NT2/D1 (cell line): Measurements from ENCODE around the gene TRDMT1.

Experiments used
- DNase-seq: peaks from one replicate; pipeline ENCODE4 v3.0.0-alpha.2; 2011; ENCODE audit warnings: low read depth, low spot score
- H3K27me3 ChIP-seq: 2 replicates; pipeline ENCODE4 v1.6.0; 2011; ENCODE audit warnings: mild to moderate bottlenecking; ENCODE audit not compliant: insufficient read length, insufficient read depth
- H3K36me3 ChIP-seq: 2 replicates; pipeline ENCODE4 v1.6.1; 2011; ENCODE audit warnings: mild to moderate bottlenecking, low read length, mixed read lengths; ENCODE audit not compliant: insufficient read depth, insufficient read length
- H3K4me1 ChIP-seq: 2 replicates; pipeline ENCODE4 v1.5.1; 2011; ENCODE audit not compliant: insufficient read depth, insufficient read length
- H3K4me3 ChIP-seq: 2 replicates; pipeline ENCODE4 v1.5.1; 2011; ENCODE audit warnings: low read depth; ENCODE audit not compliant: insufficient read length
- H3K9ac ChIP-seq: 2 replicates; pipeline ENCODE4 v1.6.0; 2011; ENCODE audit warnings: low read depth; ENCODE audit not compliant: insufficient read length
- H3K9me3 ChIP-seq: 2 replicates; pipeline ENCODE4 v1.5.1; 2011; ENCODE audit warnings: mild to moderate bottlenecking, low read length; ENCODE audit not compliant: insufficient read depth
- SUZ12 ChIP-seq: IDR thresholded peaks from 2 replicates; pipeline ENCODE4 v1.6.1; 2011; ENCODE audit not compliant: insufficient read length, insufficient read depth; ENCODE audit errors: extremely low read depth
- YY1 ChIP-seq: IDR thresholded peaks from 2 replicates; pipeline ENCODE4 v1.6.1; 2011; ENCODE audit not compliant: insufficient read length, insufficient read depth
- ZNF274 ChIP-seq: IDR thresholded peaks from 2 replicates; pipeline ENCODE4 v1.6.1; 2011; ENCODE audit warnings: mild to moderate bottlenecking, low read depth, low read length

The TRDMT1 gene

GRCh38 chr10:17169803-17170202, 31.7 kb downstream of the TRDMT1 start:
- no peak for DNase-seq
- no peaks in the 10 kb centered on the region for H3K36me3 ChIP-seq
- no peaks in the 10 kb centered on the region for H3K27me3 ChIP-seq
- no peaks in the 10 kb centered on the region for H3K4me1 ChIP-seq
- H3K9me3 ChIP-seq, result no peaks in the 10 kb centered on the region
- no peak overlapping the region for H3K9ac ChIP-seq
- no peak for TF ChIP-seq ZNF274
- H3K4me3 ChIP-seq, result no peak overlapping the region

- TF ChIP-seq ZNF274 (no peak), YY1 (no peak), SUZ12 (no peak)
- Histone ChIP-seq H3K4me1 (no peaks in the 10 kb centered on the region), H3K4me3 (no peak overlapping the region), H3K36me3 (no peaks in the 10 kb centered on the region), H3K27me3 (no peaks in the 10 kb centered on the region), H3K9ac (no peak overlapping the region), H3K9me3 (no peaks in the 10 kb centered on the region)
- DNase-seq, result no peak
Measured at GRCh38 chr10:17166699-17167098, 34.8 kb downstream of the TRDMT1 start.

GRCh38 chr10:17162828-17163227, 38.6 kb downstream of the TRDMT1 start:
- no peaks in the 10 kb centered on the region for H3K27me3 ChIP-seq
- no peaks in the 10 kb centered on the region for H3K4me1 ChIP-seq
- no peaks in the 10 kb centered on the region for H3K9me3 ChIP-seq
- TF ChIP-seq YY1 (no peak), SUZ12 (no peak), ZNF274 (no peak)
- no peak overlapping the region for H3K9ac ChIP-seq
- DNase-seq, result no peak
- H3K4me3 ChIP-seq, result no peak overlapping the region
- no peaks in the 10 kb centered on the region for H3K36me3 ChIP-seq

- Histone ChIP-seq H3K9ac (no peak overlapping the region), H3K9me3 (no peaks in the 10 kb centered on the region), H3K4me1 (no peaks in the 10 kb centered on the region), H3K27me3 (no peaks in the 10 kb centered on the region), H3K36me3 (no peaks in the 10 kb centered on the region), H3K4me3 (no peak overlapping the region)
- no peak for TF ChIP-seq SUZ12
- TF ChIP-seq ZNF274, result no peak
- TF ChIP-seq YY1, result no peak
- DNase-seq, result no peak
Measured at GRCh38 chr10:17161775-17162174, 39.7 kb downstream of the TRDMT1 start.

GRCh38 chr10:17157024-17157423, 44.4 kb downstream of the TRDMT1 start:
- H3K4me1 ChIP-seq, result no peaks in the 10 kb centered on the region
- no peak for TF ChIP-seq YY1
- TF ChIP-seq ZNF274, result no peak
- no peak for TF ChIP-seq SUZ12
- H3K4me3 ChIP-seq, result no peak overlapping the region
- no peaks in the 10 kb centered on the region for H3K36me3 ChIP-seq
- H3K9ac ChIP-seq, result no peak overlapping the region
- no peaks in the 10 kb centered on the region for H3K27me3 ChIP-seq
- H3K9me3 ChIP-seq, result no peaks in the 10 kb centered on the region
- no peak for DNase-seq

- no peak for DNase-seq
- no peaks in the 10 kb centered on the region for H3K4me1 ChIP-seq
- H3K27me3 ChIP-seq, result no peaks in the 10 kb centered on the region
- no peaks in the 10 kb centered on the region for H3K36me3 ChIP-seq
- TF ChIP-seq YY1 (no peak), SUZ12 (no peak), ZNF274 (no peak)
- no peaks in the 10 kb centered on the region for H3K9me3 ChIP-seq
- no peak overlapping the region for H3K4me3 ChIP-seq
- H3K9ac ChIP-seq, result no peak overlapping the region
Measured at GRCh38 chr10:17155826-17156225, 45.6 kb downstream of the TRDMT1 start.

GRCh38 chr10:17154116-17154515, 47.4 kb downstream of the TRDMT1 start:
- Histone ChIP-seq H3K4me1 (no peaks in the 10 kb centered on the region), H3K27me3 (no peaks in the 10 kb centered on the region), H3K9me3 (no peaks in the 10 kb centered on the region), H3K9ac (no peak overlapping the region), H3K36me3 (no peaks in the 10 kb centered on the region), H3K4me3 (no peak overlapping the region)
- TF ChIP-seq ZNF274 (no peak), SUZ12 (no peak), YY1 (no peak)
- no peak for DNase-seq

- Histone ChIP-seq H3K9ac (no peak overlapping the region), H3K36me3 (no peaks in the 10 kb centered on the region), H3K9me3 (no peaks in the 10 kb centered on the region), H3K4me3 (no peak overlapping the region), H3K4me1 (no peaks in the 10 kb centered on the region), H3K27me3 (no peaks in the 10 kb centered on the region)
- DNase-seq, result no peak
- no peak for TF ChIP-seq ZNF274
- no peak for TF ChIP-seq SUZ12
- TF ChIP-seq YY1, result no peak
Measured at GRCh38 chr10:17153321-17153720, 48.2 kb downstream of the TRDMT1 start.
